GM12878 (cell line): Measurements from ENCODE around the gene MESP2. TPM values are rescaled to one million over a fixed set of nuclear protein-coding genes. Genes with fewer than 3 reads are reported as not detected.

Source experiments
- ATAC-seq: fragments of 200-7000 bp; cut with Tn5 transposase; 3 replicates; pipeline ENCODE4 v1.9.1; 2020; ENCODE audit warnings: mild to moderate bottlenecking, moderate library complexity
- BruUV-seq: library from RNA; stranded (reverse); fragments of 400-500 nt; replicated peaks from 2 replicates; lab custom pipeline; 2021; lab: Mats Ljungman, UMichigan
- CTCF ChIA-PET: fragments of 300-600 bp; sonication (Branson Sonifier 250); formaldehyde crosslinking; extraction: SDS; loops from one replicate; lab custom pipeline; 2021; ENCODE audit warnings: inconsistent platforms; lab: Yijun Ruan, JAX
- POLR2A ChIA-PET: fragments of 350-600 bp; formaldehyde crosslinking; extraction: SDS; loops from one replicate; lab custom pipeline; 2021; ENCODE audit warnings: inconsistent platforms; lab: Charles Lee
- RAD21 ChIA-PET: fragments of 300-600 bp; sonication (Branson Sonifier 250); formaldehyde crosslinking; loops from one replicate; lab custom pipeline; 2023; ENCODE audit warnings: antibody characterized with exemption; ENCODE audit not compliant: unreplicated experiment; lab: Charles Lee
- SMC1A ChIA-PET: fragments of 300-600 bp; sonication (Branson Sonifier 250); formaldehyde crosslinking; loops from one replicate; lab custom pipeline; 2023; ENCODE audit not compliant: unreplicated experiment, uncharacterized antibody; lab: Charles Lee
- DNase-seq: peaks from one replicate; pipeline ENCODE4 v3.0.0-alpha.2; 2011; ENCODE audit warnings: low read depth, low spot score
- FAIRE-seq: peaks from 3 replicates; lab custom pipeline; 2011; peaks lifted over from hg19 to GRCh38; lab: Jason Lieb, UNC
- H2AFZ ChIP-seq: 2 replicates; pipeline ENCODE4 v1.6.0; 2011; ENCODE audit warnings: low read depth, low read length, control low read depth; ENCODE audit not compliant: control insufficient read depth
- H3K27ac ChIP-seq: 2 replicates; pipeline ENCODE4 v1.5.1; 2011; ENCODE audit warnings: control low read depth; ENCODE audit not compliant: control insufficient read depth, insufficient read depth
- H3K27me3 ChIP-seq, 2 experiments: replicated peaks in 1 of 2; 2 replicates each; pipeline versions ENCODE4 v1.6.0 to v1.6.1; 2011; ENCODE audit warnings: low read length in 1 of 2; ENCODE audit not compliant: control insufficient read depth in 2 of 2, insufficient read depth in 2 of 2
- H3K36me3 ChIP-seq, 2 experiments: 2 replicates each; pipeline ENCODE4 v1.5.1; 2011; ENCODE audit warnings: low read length in 1 of 2; ENCODE audit not compliant: control insufficient read depth in 2 of 2, insufficient read depth in 2 of 2
- H3K4me1 ChIP-seq: 2 replicates; pipeline ENCODE4 v1.6.1; 2011; ENCODE audit warnings: mild to moderate bottlenecking, low read length, moderate library complexity, mixed read lengths; ENCODE audit not compliant: control insufficient read depth, insufficient read depth
- H3K4me2 ChIP-seq: 2 replicates; pipeline ENCODE4 v1.6.0; 2011; ENCODE audit warnings: control low read depth; ENCODE audit not compliant: control insufficient read depth, insufficient read depth
- H3K4me3 ChIP-seq: fragments of 200-600 bp; sonication (generic); 2 replicates; pipeline ENCODE4 v1.5.1; 2016
- H3K79me2 ChIP-seq: 2 replicates; pipeline ENCODE4 v1.6.0; 2011; ENCODE audit warnings: low read length; ENCODE audit not compliant: control insufficient read depth, insufficient read depth
- H3K9ac ChIP-seq: 2 replicates; pipeline ENCODE4 v1.8.0; 2011; ENCODE audit warnings: low read length, control low read depth, mixed read lengths; ENCODE audit not compliant: control insufficient read depth, insufficient read depth
- H3K9me3 ChIP-seq: replicated peaks from 3 replicates; pipeline ENCODE4 v1.5.1; 2011; ENCODE audit warnings: mild to moderate bottlenecking, low read length; ENCODE audit not compliant: control insufficient read depth, insufficient read depth
- H4K20me1 ChIP-seq: 2 replicates; pipeline ENCODE4 v1.6.0; 2011; ENCODE audit not compliant: control insufficient read depth, insufficient read depth
- FOS ChIP-seq: IDR thresholded peaks from 3 replicates; pipeline ENCODE4 v1.6.1; 2011; ENCODE audit warnings: borderline replicate concordance; ENCODE audit not compliant: insufficient read length; ENCODE audit errors: extremely low read depth
- MXI1 ChIP-seq: fragments of 150-350 bp; IDR thresholded peaks from 2 replicates; pipeline ENCODE4 v1.6.1; 2011; ENCODE audit warnings: low read depth, mild to moderate bottlenecking, inconsistent platforms, low read length, improper control_type of control experiment
- RB1 ChIP-seq: fragments of 450-650 bp; formaldehyde crosslinking; IDR thresholded peaks from 2 replicates; pipeline ENCODE4 v1.6.1; 2017; ENCODE audit warnings: mild to moderate bottlenecking, borderline replicate concordance
- RUNX3 ChIP-seq: IDR thresholded peaks from 2 replicates; pipeline ENCODE4 v1.6.1; 2012; ENCODE audit warnings: low read length, inconsistent platforms
- STAT1 ChIP-seq: fragments of 450-650 bp; conservative IDR thresholded peaks from 2 replicates; pipeline ENCODE4 v1.6.1; 2014; ENCODE audit warnings: antibody characterized with exemption, mild to moderate bottlenecking
- TAF1 ChIP-seq: IDR thresholded peaks from 2 replicates; pipeline ENCODE4 v1.6.1; 2011; ENCODE audit warnings: mild to moderate bottlenecking, low read depth, low read length, borderline replicate concordance
- YY1 ChIP-seq: IDR thresholded peaks from 2 replicates; pipeline ENCODE4 v1.6.1; 2011; ENCODE audit warnings: low read depth, mild to moderate bottlenecking, low read length
- ZNF274 ChIP-seq: IDR thresholded peaks from one replicate; pipeline ENCODE4 v1.8.0; 2011; ENCODE audit not compliant: insufficient read length, insufficient read depth
- WGBS: methylation state at CpG from one replicate; pipeline ENCODE4 v1.1.6; 2016; ENCODE audit warnings: low lambda C conversion rate; ENCODE audit not compliant: insufficient replicate concordance, insufficient coverage; ENCODE audit errors: missing lambda C conversion rate; 5-methylcytosine and 5-hydroxymethylcytosine counted together
- in situ Hi-C: fragments of 300-500 bp; cut with MboI; formaldehyde crosslinking; loops from 9 replicates; pipeline ENCODE4 v1.14.3; 2018; ENCODE audit warnings: mixed read lengths
- intact Hi-C: fragments of 100-400 bp; cut with micrococcal nuclease; formaldehyde crosslinking; loops from one replicate; pipeline ENCODE4 v1.14.2; 2022; ENCODE audit not compliant: unreplicated experiment
- polyA plus RNA-seq, 11 experiments: library from polyadenylated mRNA; depleted of rRNA in 4 of 11; unstranded in 6 of 11; stranded (reverse) in 5 of 11; fragments of >200 nt; fragmentation: Nextera tagmentation in 4 of 11; fragmentation: Illumina TruSeq in 1 of 11; extraction: Ambion mirVana in 4 of 11; extraction: Trizol in 1 of 11; gene quantifications; 1 replicate in 1 of 11; 2 replicates in 10 of 11; pipeline versions ENCODE4 v1.2.1 to v1.2.3, GENCODE V29; 2011 to 2016; ENCODE audit warnings: inconsistent platforms in 2 of 11, missing spikeins in 2 of 11, low read depth in 1 of 11
- total RNA-seq, 4 experiments: library from RNA; depleted of rRNA in 3 of 4; stranded (reverse); fragments of >200 nt in 3 of 4; fragmentation: Illumina TruSeq in 1 of 4; extraction: Trizol in 1 of 4; gene quantifications; 2 replicates each; pipeline versions ENCODE4 v1.2.1 to v1.2.3, GENCODE V29; 2013 to 2021
- TF ChIP-seq, protein P1 (sequence below): IDR thresholded peaks from 2 replicates; pipeline ENCODE4 v1.6.1; 2012; ENCODE audit warnings: mild to moderate bottlenecking, low read depth, low read length
- TF ChIP-seq, protein P2 (sequence below): fragments of 450-650 bp; IDR thresholded peaks from 2 replicates; pipeline ENCODE4 v1.6.1; 2016; ENCODE audit warnings: mild to moderate bottlenecking

MESP2 gene
- total and polyA plus RNA-seq, 10 of the 15 experiments (the other 5 are each of a cell fraction or from before 2014, with no cell fraction given), result 0.04 TPM; not detected in 9

DNA sequence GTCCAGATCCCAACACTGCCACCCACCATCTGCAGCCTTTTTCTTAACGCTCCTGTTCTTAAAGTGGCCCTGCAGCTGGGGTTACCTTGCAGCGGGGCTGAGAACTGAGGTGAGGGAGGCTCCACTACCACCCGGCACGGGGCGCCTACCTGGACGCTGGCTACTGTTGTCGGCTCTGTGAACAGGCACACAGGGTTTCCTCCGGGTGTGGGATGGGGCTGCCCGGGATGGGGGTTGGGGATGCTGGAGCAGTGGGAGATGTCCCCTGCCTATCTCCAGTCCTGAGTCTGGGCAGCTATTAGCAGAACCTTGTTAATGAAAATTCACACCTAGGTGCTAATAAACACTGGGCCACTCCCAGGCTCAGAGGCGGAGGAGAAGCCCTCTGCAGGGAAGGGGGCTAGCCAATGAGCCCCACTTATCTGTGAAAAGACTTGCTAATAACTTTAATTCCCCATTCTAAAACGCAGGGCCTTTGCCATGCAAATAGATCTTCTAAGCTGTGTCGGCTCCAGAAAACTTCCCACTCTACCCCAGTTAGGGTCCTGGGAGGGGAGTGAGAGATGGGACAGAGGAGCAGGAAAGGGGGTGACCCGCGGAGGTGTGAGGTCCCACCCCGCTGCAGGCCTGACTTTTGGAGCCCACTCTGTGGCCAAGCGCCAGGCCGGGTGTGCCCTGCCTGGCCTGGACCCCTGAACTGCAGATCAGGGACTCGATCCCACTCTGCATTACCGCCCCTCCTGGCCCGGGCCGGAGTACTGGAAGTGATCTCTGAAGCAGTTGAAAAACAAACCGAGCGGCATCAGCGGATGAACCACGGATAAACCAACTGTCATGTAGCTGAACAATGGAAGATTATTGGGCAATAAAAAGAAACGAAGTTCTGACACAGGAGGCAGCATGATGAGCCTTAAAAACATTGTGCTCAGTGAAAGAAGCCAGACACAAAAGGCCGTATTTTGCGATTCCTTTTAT is 28.1 kb upstream of the MESP2 start:
- 83% methylated on average over 28 of the region's 28 CpGs for WGBS
- ATAC-seq (no peak), DNase-seq (no peak), FAIRE-seq (no peak)
- no peak overlapping the region for H3K27ac ChIP-seq
- POLR2A ChIA-PET, result interaction anchor here (1.0 kb wide), 1 partner anchor 8 kb away, joined by 3 read pairs; no protein-coding TSS in a partner anchor
- no peaks in the 10 kb centered on the region for H3K36me3 ChIP-seq
- intact Hi-C loops, result no loop called here
- H3K9me3 ChIP-seq, result no peaks in the 10 kb centered on the region
- no TSS peak for BruUV-seq
- H2AFZ ChIP-seq, result no peak overlapping the region
- CTCF ChIA-PET, result interaction anchor here (1.0 to 2.6 kb wide), 3 partner anchors 8 to 127 kb away, joined by 3 to 9 read pairs (median 7); no protein-coding TSS in a partner anchor
- H3K4me3 ChIP-seq, result no peak overlapping the region
- H3K4me1 ChIP-seq, result peaks cover 9% of the 10 kb centered on the region
- in situ Hi-C loops, result no loop called here
- no peaks in the 10 kb centered on the region for H4K20me1 ChIP-seq
- no peak for TF ChIP-seq STAT1
- TF ChIP-seq ZNF274, result no peak
- TF ChIP-seq YY1, result no peak
- TF ChIP-seq, protein P1, sequence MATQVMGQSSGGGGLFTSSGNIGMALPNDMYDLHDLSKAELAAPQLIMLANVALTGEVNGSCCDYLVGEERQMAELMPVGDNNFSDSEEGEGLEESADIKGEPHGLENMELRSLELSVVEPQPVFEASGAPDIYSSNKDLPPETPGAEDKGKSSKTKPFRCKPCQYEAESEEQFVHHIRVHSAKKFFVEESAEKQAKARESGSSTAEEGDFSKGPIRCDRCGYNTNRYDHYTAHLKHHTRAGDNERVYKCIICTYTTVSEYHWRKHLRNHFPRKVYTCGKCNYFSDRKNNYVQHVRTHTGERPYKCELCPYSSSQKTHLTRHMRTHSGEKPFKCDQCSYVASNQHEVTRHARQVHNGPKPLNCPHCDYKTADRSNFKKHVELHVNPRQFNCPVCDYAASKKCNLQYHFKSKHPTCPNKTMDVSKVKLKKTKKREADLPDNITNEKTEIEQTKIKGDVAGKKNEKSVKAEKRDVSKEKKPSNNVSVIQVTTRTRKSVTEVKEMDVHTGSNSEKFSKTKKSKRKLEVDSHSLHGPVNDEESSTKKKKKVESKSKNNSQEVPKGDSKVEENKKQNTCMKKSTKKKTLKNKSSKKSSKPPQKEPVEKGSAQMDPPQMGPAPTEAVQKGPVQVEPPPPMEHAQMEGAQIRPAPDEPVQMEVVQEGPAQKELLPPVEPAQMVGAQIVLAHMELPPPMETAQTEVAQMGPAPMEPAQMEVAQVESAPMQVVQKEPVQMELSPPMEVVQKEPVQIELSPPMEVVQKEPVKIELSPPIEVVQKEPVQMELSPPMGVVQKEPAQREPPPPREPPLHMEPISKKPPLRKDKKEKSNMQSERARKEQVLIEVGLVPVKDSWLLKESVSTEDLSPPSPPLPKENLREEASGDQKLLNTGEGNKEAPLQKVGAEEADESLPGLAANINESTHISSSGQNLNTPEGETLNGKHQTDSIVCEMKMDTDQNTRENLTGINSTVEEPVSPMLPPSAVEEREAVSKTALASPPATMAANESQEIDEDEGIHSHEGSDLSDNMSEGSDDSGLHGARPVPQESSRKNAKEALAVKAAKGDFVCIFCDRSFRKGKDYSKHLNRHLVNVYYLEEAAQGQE, result no peak
- no peak for TF ChIP-seq RUNX3
- TF ChIP-seq, protein P2, sequence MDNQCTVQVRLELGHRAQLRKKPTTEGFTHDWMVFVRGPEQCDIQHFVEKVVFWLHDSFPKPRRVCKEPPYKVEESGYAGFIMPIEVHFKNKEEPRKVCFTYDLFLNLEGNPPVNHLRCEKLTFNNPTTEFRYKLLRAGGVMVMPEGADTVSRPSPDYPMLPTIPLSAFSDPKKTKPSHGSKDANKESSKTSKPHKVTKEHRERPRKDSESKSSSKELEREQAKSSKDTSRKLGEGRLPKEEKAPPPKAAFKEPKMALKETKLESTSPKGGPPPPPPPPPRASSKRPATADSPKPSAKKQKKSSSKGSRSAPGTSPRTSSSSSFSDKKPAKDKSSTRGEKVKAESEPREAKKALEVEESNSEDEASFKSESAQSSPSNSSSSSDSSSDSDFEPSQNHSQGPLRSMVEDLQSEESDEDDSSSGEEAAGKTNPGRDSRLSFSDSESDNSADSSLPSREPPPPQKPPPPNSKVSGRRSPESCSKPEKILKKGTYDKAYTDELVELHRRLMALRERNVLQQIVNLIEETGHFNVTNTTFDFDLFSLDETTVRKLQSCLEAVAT, result no peak
- TF ChIP-seq TAF1, result no peak
- TF ChIP-seq FOS, result no peak
- no peak for TF ChIP-seq MXI1
- no peak for TF ChIP-seq RB1
- H3K79me2 ChIP-seq, result no peaks in the 10 kb centered on the region
- SMC1A ChIA-PET, result interaction anchor here (0.9 kb wide), 1 partner anchor 323 kb away, joined by 4 read pairs; no protein-coding TSS in a partner anchor
- no peak overlapping the region for H3K4me2 ChIP-seq
- RAD21 ChIA-PET, result interaction anchor here (1.4 kb wide), 1 partner anchor 8 kb away, joined by 3 read pairs; no protein-coding TSS in a partner anchor
- H3K9ac ChIP-seq, result no peak overlapping the region
- peaks cover 0 to 4% of the 10 kb centered on the region in 2 experiments; a peak in 2 of 4 replicates for H3K27me3 ChIP-seq
